PC-9 (cell line): Measurements from ENCODE around the gene TTC1. TPM values are rescaled to one million over a fixed set of nuclear protein-coding genes. Genes with fewer than 3 reads are reported as not detected.

ENCODE experiments used
- BruUV-seq: library from RNA; stranded (reverse); fragments of 400-500 nt; replicated peaks from 2 replicates; lab custom pipeline; 2021; lab: Mats Ljungman, UMichigan
- CTCF ChIA-PET: fragments of 300-600 bp; sonication (Branson Sonifier 250); formaldehyde crosslinking; loops from one replicate; lab custom pipeline; 2022; ENCODE audit warnings: antibody characterized with exemption; lab: Charles Lee
- POLR2A ChIA-PET: fragments of 300-600 bp; sonication (Branson Sonifier 250); formaldehyde crosslinking; loops from one replicate; lab custom pipeline; 2022; ENCODE audit warnings: antibody characterized with exemption; ENCODE audit not compliant: unreplicated experiment; lab: Charles Lee
- DNase-seq, 2 experiments: peaks; one replicate each; pipeline versions ENCODE4 v3.0.0 to v3.0.0-alpha.2; 2015 to 2022; ENCODE audit warnings: mixed read lengths in 1 of 2
- H2AFZ ChIP-seq: fragments of 200-600 bp; sonication (generic); 2 replicates; pipeline ENCODE4 v1.8.1; 2017; ENCODE audit warnings: antibody characterized with exemption
- H3F3A ChIP-seq: fragments of 200-600 bp; sonication (generic); 2 replicates; pipeline ENCODE4 v1.8.1; 2017; ENCODE audit warnings: antibody characterized with exemption, mild to moderate bottlenecking, low read depth; ENCODE audit not compliant: insufficient read depth
- H3K27ac ChIP-seq: fragments of 200-600 bp; sonication (generic); 2 replicates; pipeline ENCODE4 v1.6.1; 2016; ENCODE audit warnings: mixed run types
- H3K27me3 ChIP-seq: fragments of 200-600 bp; sonication (generic); 2 replicates; pipeline ENCODE4 v1.6.1; 2016; ENCODE audit warnings: low read depth, mixed run types; ENCODE audit not compliant: insufficient read depth
- H3K36me3 ChIP-seq: fragments of 200-600 bp; sonication (generic); 2 replicates; pipeline ENCODE4 v1.6.1; 2016; ENCODE audit warnings: low read depth, mixed run types
- H3K4me1 ChIP-seq: fragments of 200-600 bp; sonication (generic); replicated peaks from 2 replicates; pipeline ENCODE4 v1.6.1; 2016; ENCODE audit warnings: mixed run types; ENCODE audit not compliant: insufficient read depth
- H3K4me2 ChIP-seq: fragments of 200-600 bp; sonication (generic); 2 replicates; pipeline ENCODE4 v1.6.1; 2017; ENCODE audit warnings: mixed run types
- H3K4me3 ChIP-seq: fragments of 200-600 bp; sonication (generic); 2 replicates; pipeline ENCODE4 v1.6.1; 2016; ENCODE audit warnings: mixed run types
- H3K79me2 ChIP-seq: fragments of 200-600 bp; sonication (generic); 2 replicates; pipeline ENCODE4 v1.6.1; 2017; ENCODE audit warnings: low read depth, mixed run types
- H3K9me2 ChIP-seq: fragments of 200-600 bp; sonication (generic); 2 replicates; pipeline ENCODE4 v1.8.1; 2017; ENCODE audit warnings: mild to moderate bottlenecking; ENCODE audit not compliant: insufficient read depth
- H3K9me3 ChIP-seq: fragments of 200-600 bp; sonication (generic); 2 replicates; pipeline ENCODE4 v1.8.1; 2016; ENCODE audit warnings: low read depth; ENCODE audit not compliant: insufficient read depth
- H4K20me1 ChIP-seq: fragments of 200-600 bp; sonication (generic); 2 replicates; pipeline ENCODE4 v1.8.1; 2017; ENCODE audit not compliant: insufficient read depth
- CTCF ChIP-seq: fragments of 200-600 bp; sonication (generic); conservative IDR thresholded peaks from 2 replicates; pipeline ENCODE4 v1.6.1; 2017; ENCODE audit warnings: mixed run types, antibody characterized with exemption, mild to moderate bottlenecking, moderate library complexity
- EZH2 ChIP-seq: fragments of 200-600 bp; sonication (generic); IDR thresholded peaks from 2 replicates; pipeline ENCODE4 v1.8.0; 2017; ENCODE audit warnings: antibody characterized with exemption, low read depth
- intact Hi-C: fragments of 100-400 bp; cut with micrococcal nuclease; formaldehyde crosslinking; loops from one replicate; pipeline ENCODE4 v1.10.0; 2022; ENCODE audit not compliant: unreplicated experiment
- total RNA-seq: library from RNA; stranded (reverse); gene quantifications from 2 replicates; pipeline ENCODE4 v1.2.3, GENCODE V29; 2021

TTC1 gene
- total RNA-seq, 1 experiment from 2014 or later = 68.5 TPM

GRCh38 chr5:160057256-160057655 is 48.3 kb downstream of the TTC1 start:
- Histone ChIP-seq H2AFZ (no peak overlapping the region), H3K9me2 (no peaks in the 10 kb centered on the region), H3K4me1 (no peaks in the 10 kb centered on the region; the same call in 1 of the 2 replicates), H3K27ac (no peak overlapping the region), H3K36me3 (peaks cover 36% of the 10 kb centered on the region), H3K4me2 (no peak overlapping the region), H4K20me1 (no peaks in the 10 kb centered on the region; the same call in 1 of the 2 replicates), H3F3A (0 out of 2 replicates have a peak, but pooled peaks cover 3% of the 10 kb centered on the region), H3K27me3 (no peaks in the 10 kb centered on the region), H3K9me3 (no peaks in the 10 kb centered on the region), H3K79me2 (no peaks in the 10 kb centered on the region), H3K4me3 (no peak overlapping the region)
- CTCF ChIA-PET = no interaction called here
- TF ChIP-seq EZH2 (no peak), CTCF (no peak)
- no peak for DNase-seq
- POLR2A ChIA-PET = no interaction called here
- no TSS peak for BruUV-seq
- intact Hi-C loops = no loop called here

GRCh38 chr5:160060001-160060400 is 51.1 kb downstream of the TTC1 start:
- Histone ChIP-seq H3K9me2 (no peaks in the 10 kb centered on the region), H3K79me2 (no peaks in the 10 kb centered on the region), H3F3A (peaks cover 11% of the 10 kb centered on the region; the same call in 1 of the 2 replicates), H3K27me3 (no peaks in the 10 kb centered on the region), H3K9me3 (no peaks in the 10 kb centered on the region), H2AFZ (no peak overlapping the region), H3K27ac (no peak overlapping the region), H3K4me1 (peaks cover 6% of the 10 kb centered on the region), H4K20me1 (no peaks in the 10 kb centered on the region; the same call in 1 of the 2 replicates), H3K4me3 (no peak overlapping the region), H3K4me2 (no peak overlapping the region), H3K36me3 (peaks cover 23% of the 10 kb centered on the region)
- ChIA-PET POLR2A (no interaction called here), CTCF (no interaction called here)
- no peak for DNase-seq
- TF ChIP-seq EZH2 (no peak), CTCF (no peak)
- intact Hi-C loops = no loop called here
- BruUV-seq = no TSS peak

- intact Hi-C loops = no loop called here
- Histone ChIP-seq H3K9me2 (no peaks in the 10 kb centered on the region), H3K27ac (no peak overlapping the region), H4K20me1 (no peaks in the 10 kb centered on the region; the same call in 1 of the 2 replicates), H3K4me1 (peaks cover 11% of the 10 kb centered on the region), H3F3A (peaks cover 12% of the 10 kb centered on the region; the same call in 1 of the 2 replicates), H3K9me3 (no peaks in the 10 kb centered on the region), H2AFZ (no peak overlapping the region), H3K4me2 (no peak overlapping the region), H3K36me3 (peaks cover 18% of the 10 kb centered on the region), H3K79me2 (no peaks in the 10 kb centered on the region), H3K27me3 (no peaks in the 10 kb centered on the region), H3K4me3 (no peak overlapping the region)
- TF ChIP-seq CTCF (no peak), EZH2 (no peak)
- CTCF ChIA-PET = no interaction called here
- no TSS peak for BruUV-seq
- DNase-seq = no peak
- POLR2A ChIA-PET = no interaction called here
These were observed 52.8 kb downstream of the TTC1 start for GRCh38 chr5:160061770-160062169.
